ENCODE results near the gene P3H3. TPM values are rescaled to one million over a fixed set of nuclear protein-coding genes. Genes with fewer than 3 reads are reported as not detected.
"Not testable (repeated sequence)": the region's sequence is repeated elsewhere in the genome, so short reads cannot be mapped to it uniquely, and the experiment has no call there.

P3H3 gene
- polyA plus RNA-seq, 12 donors = 29.9 to 56.8 (median 36.3) TPM; not detected in 1

DNA sequence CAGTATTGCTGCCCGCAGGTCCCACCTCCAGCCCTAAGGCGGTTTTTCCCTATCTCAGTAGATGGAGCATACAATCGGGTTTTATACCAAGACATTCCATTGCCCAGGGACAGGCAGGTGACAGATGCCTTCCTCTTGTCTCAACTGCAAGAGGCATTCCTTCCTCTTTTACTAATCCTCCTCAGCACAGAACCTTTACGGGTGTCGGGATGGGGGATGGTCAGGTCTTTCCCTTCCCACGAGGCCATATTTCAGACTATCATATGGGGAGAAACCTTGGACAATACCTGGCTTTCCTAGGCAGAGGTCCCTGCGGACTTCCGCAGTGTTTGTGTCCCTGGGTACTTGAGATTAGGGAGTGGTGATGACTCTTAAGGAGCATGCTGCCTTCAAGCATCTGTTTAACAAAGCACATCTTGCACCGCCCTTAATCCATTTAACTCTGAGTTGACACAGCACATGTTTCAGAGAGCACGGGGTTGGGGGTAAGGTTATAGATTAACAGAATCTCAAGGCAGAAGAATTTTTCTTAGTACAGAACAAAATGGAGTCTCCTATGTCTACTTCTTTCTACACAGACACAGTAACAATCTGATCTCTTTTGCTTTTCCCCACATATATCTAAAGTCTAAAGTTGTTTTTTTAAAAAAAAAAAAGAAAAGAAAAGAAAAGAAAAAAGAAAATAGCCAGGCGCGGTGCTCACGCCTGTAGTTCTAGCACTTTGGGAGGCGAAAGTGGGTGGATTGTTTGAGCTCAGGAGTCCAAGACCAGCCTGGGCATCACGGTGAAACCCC is 58.2 kb downstream of the P3H3 start:
- DNase-seq = not testable (repeated sequence)

DNA sequence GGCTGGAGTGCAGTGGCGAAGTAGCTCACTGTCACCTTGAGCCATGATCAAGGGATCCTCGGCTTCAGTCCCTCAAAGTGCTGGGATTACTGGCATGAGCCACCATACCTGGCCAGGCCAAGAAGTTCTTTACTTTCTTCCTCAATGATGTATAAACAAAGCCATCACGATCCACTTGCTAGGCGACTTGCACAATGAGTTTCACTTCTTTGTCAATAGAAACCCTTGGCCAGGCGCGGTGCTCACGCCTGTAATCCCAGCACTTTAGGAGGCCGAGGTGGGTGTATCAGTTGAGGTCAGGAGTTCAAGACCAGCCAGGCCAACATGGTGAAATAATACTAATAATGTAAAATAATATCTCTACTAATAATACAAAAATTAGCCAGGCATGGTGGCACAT is 59.3 kb downstream of the P3H3 start:
- no peak for DNase-seq

DNA sequence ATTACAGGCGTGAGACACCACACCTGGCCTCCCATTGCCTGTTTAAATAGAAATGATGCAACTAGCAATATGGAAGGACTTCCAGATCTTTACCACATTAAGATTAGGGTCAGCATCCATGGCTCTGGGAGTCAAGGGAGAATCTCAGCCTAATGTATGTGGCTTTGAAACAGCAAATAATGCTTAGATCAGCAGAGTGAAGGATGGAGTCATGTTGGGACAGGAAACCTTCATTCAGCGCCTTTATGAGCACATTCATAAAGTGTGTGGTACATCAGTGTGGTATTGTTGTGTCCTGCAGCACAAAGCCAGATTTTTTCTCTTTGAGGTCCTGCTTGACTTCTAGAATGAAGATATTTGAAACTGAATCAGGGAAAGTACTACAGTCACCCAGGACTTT is 60.2 kb downstream of the P3H3 start:
- no peak for DNase-seq

DNA sequence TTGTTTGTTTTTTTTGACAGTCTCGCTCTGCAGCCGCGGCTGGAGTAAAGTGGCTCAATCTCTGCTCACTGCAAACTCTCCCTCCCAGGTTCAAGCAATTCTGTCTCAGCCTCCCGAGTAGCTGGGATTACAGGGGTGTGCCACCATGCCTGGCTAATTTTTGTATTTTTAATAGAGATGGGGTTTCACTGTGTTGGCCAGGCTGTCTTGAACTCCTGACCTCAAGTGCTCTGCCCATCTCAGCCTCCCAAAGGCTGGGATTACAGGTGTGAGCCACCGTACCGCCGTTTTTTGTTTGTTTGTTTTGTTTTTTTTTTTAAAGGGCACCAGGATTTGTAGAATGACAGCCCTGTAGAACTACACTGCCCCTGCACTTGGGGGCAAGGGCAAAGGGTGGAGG is 60.6 kb downstream of the P3H3 start:
- not testable (repeated sequence) for DNase-seq

Other genes with a start within 250 kb of the P3H3 start
- 100 to 1,000 TPM; 131 to 406 (median 159) TPM for gene CHD4, start 221.0 kb upstream of the P3H3 start, polyA plus RNA-seq (ENCODE audit: insufficient read length in 12 of 12)
- 10 to 100 TPM in 1 of 12 donors, 1 to 10 TPM in 7, under 1 TPM in 3, not detected in 1; 0.77 to 16.4 (median 1.3) TPM for gene LPAR5, start 192.4 kb upstream of the P3H3 start, polyA plus RNA-seq (ENCODE audit: insufficient read length in 12 of 12)
- 1 to 10 TPM in 10 of 12 donors, not detected in 2; 1.4 to 5.3 (median 2.7) TPM for gene ACRBP, start 181.0 kb upstream of the P3H3 start, polyA plus RNA-seq (ENCODE audit: insufficient read length in 12 of 12)
- 100 to 1,000 TPM in 1 of 12 donors, 10 to 100 TPM in 10, not detected in 1; 45.1 to 100 (median 52.8) TPM for gene ING4, start 165.3 kb upstream of the P3H3 start, polyA plus RNA-seq (ENCODE audit: insufficient read length in 12 of 12)
- gene ZNF384, start 139.0 kb upstream of the P3H3 start, polyA plus RNA-seq (ENCODE audit: insufficient read length in 12 of 12) = 10 to 100 TPM in 11 of 12 donors, not detected in 1; 41.4 to 79.9 (median 48.8) TPM
- 10 to 100 TPM in 2 of 12 donors, 1 to 10 TPM in 9, not detected in 1; 2.7 to 31.7 (median 4.5) TPM for gene PIANP, start 127.6 kb upstream of the P3H3 start, polyA plus RNA-seq (ENCODE audit: insufficient read length in 12 of 12)
- 10 to 100 TPM in 11 of 12 donors, not detected in 1; 46.9 to 69.7 (median 61.2) TPM for gene COPS7A, start 104.4 kb upstream of the P3H3 start, polyA plus RNA-seq (ENCODE audit: insufficient read length in 12 of 12)
- gene MLF2, start 75.3 kb upstream of the P3H3 start, polyA plus RNA-seq (ENCODE audit: insufficient read length in 12 of 12) = 100 to 1,000 TPM; 110 to 600 (median 130) TPM
- 1,000 to 10,000 TPM in 1 of 12 donors, 100 to 1,000 TPM in 11; 262 to 3,438 (median 337) TPM for gene PTMS, start 62.0 kb upstream of the P3H3 start, polyA plus RNA-seq (ENCODE audit: insufficient read length in 12 of 12)
- gene LAG3, start 55.9 kb upstream of the P3H3 start, polyA plus RNA-seq (ENCODE audit: insufficient read length in 12 of 12) = 1 to 10 TPM in 2 of 12 donors, under 1 TPM in 8, not detected in 2; 0.16 to 1.4 (median 0.60) TPM
- gene CD4, start 38.9 kb upstream of the P3H3 start, polyA plus RNA-seq (ENCODE audit: insufficient read length in 12 of 12) = 10 to 100 TPM in 3 of 12 donors, 1 to 10 TPM in 8, not detected in 1; 4.8 to 16.1 (median 6.6) TPM
- gene GPR162, start 6.6 kb upstream of the P3H3 start, polyA plus RNA-seq (ENCODE audit: insufficient read length in 12 of 12) = 10 to 100 TPM in 11 of 12 donors, not detected in 1; 11.1 to 18.6 (median 16.0) TPM
- gene GNB3, start 12.5 kb downstream of the P3H3 start, polyA plus RNA-seq (ENCODE audit: insufficient read length in 12 of 12) = 10 to 100 TPM in 11 of 12 donors, not detected in 1; 14.0 to 40.6 (median 24.2) TPM
- 10 to 100 TPM in 11 of 12 donors, not detected in 1; 11.5 to 31.8 (median 20.5) TPM for gene CDCA3, start 22.9 kb downstream of the P3H3 start, polyA plus RNA-seq (ENCODE audit: insufficient read length in 12 of 12)
- gene USP5, start 23.7 kb downstream of the P3H3 start, polyA plus RNA-seq (ENCODE audit: insufficient read length in 12 of 12) = 10 to 100 TPM in 11 of 12 donors, not detected in 1; 46.8 to 77.4 (median 59.6) TPM
- gene TPI1, start 39.1 kb downstream of the P3H3 start, polyA plus RNA-seq (ENCODE audit: insufficient read length in 12 of 12) = 1,000 to 10,000 TPM in 4 of 12 donors, 100 to 1,000 TPM in 7, not detected in 1; 520 to 1,204 (median 950) TPM
- gene SPSB2, start 44.9 kb downstream of the P3H3 start, polyA plus RNA-seq (ENCODE audit: insufficient read length in 12 of 12) = 1 to 10 TPM in 11 of 12 donors, not detected in 1; 3.0 to 9.9 (median 4.6) TPM
- 10 to 100 TPM in 9 of 12 donors, 1 to 10 TPM in 2, not detected in 1; 9.2 to 13.7 (median 11.4) TPM for gene LRRC23, start 76.4 kb downstream of the P3H3 start, polyA plus RNA-seq (ENCODE audit: insufficient read length in 12 of 12)
- gene ENO2, start 86.2 kb downstream of the P3H3 start, polyA plus RNA-seq (ENCODE audit: insufficient read length in 12 of 12) = 10 to 100 TPM in 3 of 12 donors, 1 to 10 TPM in 8, not detected in 1; 5.1 to 21.8 (median 8.2) TPM
- gene ATN1, start 99.6 kb downstream of the P3H3 start, polyA plus RNA-seq (ENCODE audit: insufficient read length in 12 of 12) = 100 to 1,000 TPM in 2 of 12 donors, 10 to 100 TPM in 9, not detected in 1; 54.6 to 137 (median 60.9) TPM
- gene RNU7-1, start 115.4 kb downstream of the P3H3 start, polyA plus RNA-seq (ENCODE audit: insufficient read length in 12 of 12) = 10 to 100 TPM in 1 of 12 donors, 1 to 10 TPM in 1, not detected in 10; 9.0 to 12.4 TPM
- gene C12orf57, start 115.6 kb downstream of the P3H3 start, polyA plus RNA-seq (ENCODE audit: insufficient read length in 12 of 12) = 100 to 1,000 TPM in 11 of 12 donors, not detected in 1; 107 to 185 (median 136) TPM
- gene PTPN6, start 122.9 kb downstream of the P3H3 start, polyA plus RNA-seq (ENCODE audit: insufficient read length in 12 of 12) = 10 to 100 TPM in 2 of 12 donors, 1 to 10 TPM in 9, not detected in 1; 3.4 to 41.4 (median 4.0) TPM
- 100 to 1,000 TPM in 11 of 12 donors, not detected in 1; 224 to 298 (median 265) TPM for gene PHB2, start 142.3 kb downstream of the P3H3 start, polyA plus RNA-seq (ENCODE audit: insufficient read length in 12 of 12)
- gene EMG1, start 142.5 kb downstream of the P3H3 start, polyA plus RNA-seq (ENCODE audit: insufficient read length in 12 of 12) = 10 to 100 TPM in 11 of 12 donors, not detected in 1; 10.8 to 37.1 (median 29.6) TPM
- 10 to 100 TPM in 11 of 12 donors, not detected in 1; 16.1 to 29.3 (median 21.3) TPM for gene LPCAT3, start 190.1 kb downstream of the P3H3 start, polyA plus RNA-seq (ENCODE audit: insufficient read length in 12 of 12)
- gene C1S, start 232.3 kb downstream of the P3H3 start, polyA plus RNA-seq (ENCODE audit: insufficient read length in 12 of 12) = 100 to 1,000 TPM in 3 of 12 donors, 10 to 100 TPM in 8, not detected in 1; 57.3 to 132 (median 66.8) TPM

Data from muscle of arm (tissue), 12 donors.